ENCODE measurements around the gene HADHA.

The HADHA gene

GRCh38 chr2:26164231-26164630 is 80.2 kb downstream of the HADHA start:
- TF ChIP-seq JUND (IDR thresholded peaks at IDR 0.05; ENCODE audit: low read depth) = no peak
- in situ Hi-C loops (cut with HindIII; ENCODE audit: low pct_unique_long_range_greater_than_20kb, low sequenced_read_pairs) = no loop called here
- DNase-seq (ENCODE audit: low read depth in 1 of 2, low spot score in 1 of 2) = no peak

GRCh38 chr2:26162963-26163362 is 81.5 kb downstream of the HADHA start:
- in situ Hi-C loops (cut with HindIII; ENCODE audit: low pct_unique_long_range_greater_than_20kb, low sequenced_read_pairs) = no loop called here
- DNase-seq (ENCODE audit: low read depth in 1 of 2, low spot score in 1 of 2) = no peak
- no peak for TF ChIP-seq JUND (IDR thresholded peaks at IDR 0.05; ENCODE audit: low read depth)

- TF ChIP-seq JUND (IDR thresholded peaks at IDR 0.05; ENCODE audit: low read depth) = no peak
- in situ Hi-C loops (cut with HindIII; ENCODE audit: low pct_unique_long_range_greater_than_20kb, low sequenced_read_pairs) = no loop called here
- DNase-seq (ENCODE audit: low read depth in 1 of 2, low spot score in 1 of 2) = no peak
Observed at GRCh38 chr2:26161926-26162325, 82.5 kb downstream of the HADHA start.

GRCh38 chr2:26157580-26157979 is 86.9 kb downstream of the HADHA start:
- in situ Hi-C loops (cut with HindIII; ENCODE audit: low pct_unique_long_range_greater_than_20kb, low sequenced_read_pairs) = no loop called here
- no peak for TF ChIP-seq JUND (IDR thresholded peaks at IDR 0.05; ENCODE audit: low read depth)
- no peak for DNase-seq (ENCODE audit: low read depth in 1 of 2, low spot score in 1 of 2)

- no peak for DNase-seq (ENCODE audit: low read depth in 1 of 2, low spot score in 1 of 2)
- in situ Hi-C loops (cut with HindIII; ENCODE audit: low pct_unique_long_range_greater_than_20kb, low sequenced_read_pairs) = no loop called here
- no peak for TF ChIP-seq JUND (IDR thresholded peaks at IDR 0.05; ENCODE audit: low read depth)
Observed at GRCh38 chr2:26150243-26150642, 94.2 kb downstream of the HADHA start.

GRCh38 chr2:26148501-26148900 is 95.9 kb downstream of the HADHA start:
- in situ Hi-C loops (cut with HindIII; ENCODE audit: low pct_unique_long_range_greater_than_20kb, low sequenced_read_pairs) = no loop called here
- peak in 1 of 2 experiments; percentile 43 for DNase-seq (ENCODE audit: low read depth in 1 of 2, low spot score in 1 of 2)

GRCh38 chr2:26144953-26145680 is 99.3 kb downstream of the HADHA start:
- TF ChIP-seq JUND (IDR thresholded peaks at IDR 0.05; ENCODE audit: low read depth) = no peak
- in situ Hi-C loops (cut with HindIII; ENCODE audit: low pct_unique_long_range_greater_than_20kb, low sequenced_read_pairs) = no loop called here
- DNase-seq (ENCODE audit: low read depth in 1 of 2, low spot score in 1 of 2) = peak; percentile 33 to 69

More at GRCh38 chr2:26148501-26148900, 95.9 kb downstream of the HADHA start:
- no peak for TF ChIP-seq JUND (IDR thresholded peaks at IDR 0.05; ENCODE audit: low read depth)

- in situ Hi-C loops (cut with HindIII; ENCODE audit: low pct_unique_long_range_greater_than_20kb, low sequenced_read_pairs) = no loop called here
- TF ChIP-seq JUND (IDR thresholded peaks at IDR 0.05; ENCODE audit: low read depth) = no peak
- DNase-seq (ENCODE audit: low read depth in 1 of 2, low spot score in 1 of 2) = no peak
Observed at GRCh38 chr2:26144031-26144430, 100.4 kb downstream of the HADHA start.

GRCh38 chr2:26141145-26141769 is 103.2 kb downstream of the HADHA start:
- no peak for TF ChIP-seq JUND (IDR thresholded peaks at IDR 0.05; ENCODE audit: low read depth)
- in situ Hi-C loops (cut with HindIII; ENCODE audit: low pct_unique_long_range_greater_than_20kb, low sequenced_read_pairs) = no loop called here
- DNase-seq (ENCODE audit: low read depth in 1 of 2, low spot score in 1 of 2) = no peak

All from T47D (cell line).